HG03558 (cell line): ENCODE data around the gene SPATA2.
"Not testable (repeated sequence)": the region's sequence is repeated elsewhere in the genome, so short reads cannot be mapped to it uniquely, and the experiment has no call there.

ENCODE experiments used
- ATAC-seq: cut with Tn5 transposase; IDR thresholded peaks from one replicate; pipeline ENCODE4 v1.9.1; 2021; ENCODE audit warnings: moderate number of reproducible peaks; ENCODE audit not compliant: unreplicated experiment; ENCODE audit errors: extremely low read depth

SPATA2 gene

GRCh38 chr20:49905415-49906091 lies 9.8 kb downstream of the SPATA2 start:
- ATAC-seq: no peak

GRCh38 chr20:49904440-49905214 lies 10.7 kb downstream of the SPATA2 start:
- no peak for ATAC-seq

- no peak for ATAC-seq
Observed at GRCh38 chr20:49901588-49901987, 13.7 kb downstream of the SPATA2 start.

GRCh38 chr20:49899541-49900383 lies 15.6 kb downstream of the SPATA2 start:
- no peak for ATAC-seq

- no peak for ATAC-seq
Observed at GRCh38 chr20:49896204-49896603, 19.1 kb downstream of the SPATA2 start.

GRCh38 chr20:49895474-49896093 lies 19.7 kb downstream of the SPATA2 start:
- ATAC-seq: not testable (repeated sequence)

GRCh38 chr20:49894073-49894470 lies 21.3 kb downstream of the SPATA2 start:
- no peak for ATAC-seq

GRCh38 chr20:49893242-49894072 lies 21.9 kb downstream of the SPATA2 start:
- no peak for ATAC-seq

- no peak for ATAC-seq
Observed at GRCh38 chr20:49892817-49893216, 22.5 kb downstream of the SPATA2 start.

GRCh38 chr20:49892260-49892659 lies 23.1 kb downstream of the SPATA2 start:
- no peak for ATAC-seq

- no peak for ATAC-seq
Observed at GRCh38 chr20:49891476-49892110, 23.7 kb downstream of the SPATA2 start.

GRCh38 chr20:49890471-49891361 lies 24.6 kb downstream of the SPATA2 start:
- no peak for ATAC-seq

- ATAC-seq: no peak
Observed at GRCh38 chr20:49889935-49890333, 25.4 kb downstream of the SPATA2 start.

GRCh38 chr20:49889001-49889934 lies 26.1 kb downstream of the SPATA2 start:
- ATAC-seq: no peak

GRCh38 chr20:49888212-49889000 lies 26.9 kb downstream of the SPATA2 start:
- no peak for ATAC-seq
